Measurements from ENCODE around the gene VEGFA.

The VEGFA gene

GRCh38 chr6:43769526-43770371 is at the start of gene VEGFA:
VEGFA (plus strand) TSS chr6:43770211.
- DNase-seq, result peak; percentile 55

DNA sequence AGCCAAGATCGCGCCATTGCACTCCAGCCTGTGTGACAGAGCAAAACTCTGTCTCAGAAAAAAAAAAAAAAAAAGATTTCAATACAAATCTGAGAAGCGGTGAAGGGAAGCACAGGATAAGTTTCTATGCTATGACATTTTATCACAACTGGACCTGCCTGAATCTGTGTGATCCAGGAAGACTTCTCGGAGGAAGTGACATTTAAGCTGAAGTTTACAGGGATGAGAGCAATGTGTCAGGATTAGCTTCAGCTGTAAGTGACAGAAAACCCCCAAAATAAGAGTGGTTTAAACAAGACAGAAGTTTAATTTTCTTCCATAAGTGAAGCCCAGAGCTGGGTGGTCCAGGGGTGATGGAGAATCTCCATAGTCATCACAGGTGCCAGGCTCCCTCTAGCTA is 49.0 kb upstream of the VEGFA start:
- no peak for DNase-seq

DNA sequence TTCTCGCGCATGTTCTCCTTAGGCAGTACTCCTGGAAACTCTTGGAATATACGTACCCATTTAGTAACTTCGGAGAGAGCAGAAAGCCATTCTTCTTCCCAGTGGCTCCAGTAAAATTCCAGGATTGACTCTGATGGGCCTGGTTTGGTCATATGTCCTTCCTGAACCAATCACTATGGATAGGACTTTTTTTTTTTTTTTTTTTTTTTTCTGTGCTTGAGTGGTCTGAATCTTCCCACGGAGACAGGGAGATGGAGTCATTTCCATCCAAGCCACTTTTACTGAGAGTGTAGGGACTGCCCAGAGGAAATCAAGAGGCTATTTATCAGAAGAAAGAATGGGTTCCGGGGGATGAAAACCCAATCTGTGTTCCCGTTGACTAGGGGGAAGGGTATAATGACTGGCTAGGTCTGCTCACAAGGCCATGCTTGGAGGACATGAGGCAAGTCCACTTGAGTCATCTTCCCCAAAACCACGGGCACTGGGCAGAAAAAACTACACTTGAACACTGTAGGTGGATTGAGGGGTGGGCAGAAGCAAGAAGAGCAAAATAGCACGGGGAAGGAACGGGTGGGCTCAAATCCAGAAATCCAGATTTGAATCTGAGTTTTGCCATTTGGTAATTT is 47.0 kb upstream of the VEGFA start:
- DNase-seq, result no peak

- DNase-seq, result no peak
Observed at GRCh38 chr6:43723737-43724295, 46.2 kb upstream of the VEGFA start.

DNA sequence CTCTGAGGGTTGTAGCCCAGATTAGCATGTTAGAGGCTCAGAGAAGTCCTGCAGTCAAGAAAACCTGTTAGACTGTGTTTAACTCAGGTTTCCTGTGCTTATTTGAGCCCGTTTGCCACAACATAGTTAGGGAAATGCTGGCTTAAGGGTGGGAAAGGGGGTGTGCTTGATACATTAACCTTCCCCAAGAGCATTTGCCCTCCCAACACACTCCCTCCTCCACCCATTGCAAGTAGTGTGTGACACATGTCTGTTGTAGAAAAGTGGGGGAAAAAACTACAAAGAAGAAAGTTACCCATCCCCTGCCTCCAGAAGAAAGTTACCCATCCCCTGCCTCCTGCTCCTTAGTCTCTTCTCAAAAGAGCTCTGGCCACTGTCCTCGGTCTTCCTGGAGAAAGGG is 45.7 kb upstream of the VEGFA start:
- no peak for DNase-seq

GRCh38 chr6:43724914-43725642 is 44.9 kb upstream of the VEGFA start:
- DNase-seq, result peak; percentile 59

DNA sequence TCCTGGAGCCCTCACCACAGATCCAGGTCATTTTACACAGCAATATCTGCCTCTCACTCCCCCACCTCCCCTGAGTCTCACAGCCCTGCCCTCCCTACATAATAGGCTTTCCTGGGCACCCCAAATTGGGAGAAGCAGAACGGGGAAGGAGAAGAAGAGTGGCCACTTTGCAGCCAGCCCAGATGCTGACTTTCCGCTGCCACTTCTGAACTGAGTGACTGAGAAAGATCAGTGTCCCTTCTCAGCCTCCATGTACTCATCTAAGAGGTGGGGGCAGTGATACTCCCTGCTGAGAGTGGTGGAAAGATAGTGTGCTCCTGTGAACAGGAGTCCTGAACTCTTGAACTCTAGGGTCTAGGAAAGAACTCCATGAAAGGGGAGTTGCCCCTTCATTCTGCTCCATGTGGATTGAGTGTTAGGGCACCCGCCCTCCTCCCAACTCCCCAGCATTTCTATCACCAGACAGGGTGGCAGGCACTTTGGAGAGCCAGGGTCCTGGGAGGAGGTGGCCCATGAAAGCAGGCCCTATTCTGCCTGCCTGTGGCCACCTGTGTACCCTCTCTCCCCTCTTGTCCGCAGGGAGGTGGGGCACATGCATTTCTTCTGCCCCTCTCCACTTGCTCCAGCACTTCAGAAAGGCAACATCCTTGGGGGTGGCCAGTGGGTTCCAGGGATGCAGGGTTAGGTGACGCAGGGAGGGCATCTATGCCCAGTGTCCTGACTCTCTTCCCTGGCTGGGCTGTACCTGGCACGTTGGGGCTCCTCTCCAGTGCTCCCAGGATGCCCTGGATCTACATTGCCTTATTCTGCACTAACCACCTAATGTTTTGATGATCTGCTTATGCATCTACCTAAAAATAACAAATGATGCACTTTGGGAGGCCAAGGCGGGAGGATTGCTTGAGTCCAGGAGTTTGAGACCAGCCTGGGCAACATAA is 44.1 kb upstream of the VEGFA start:
- DNase-seq, result no peak

GRCh38 chr6:43727634-43728033 is 42.4 kb upstream of the VEGFA start:
- no peak for DNase-seq

GRCh38 chr6:43728586-43728985 is 41.4 kb upstream of the VEGFA start:
- no peak for DNase-seq

DNA sequence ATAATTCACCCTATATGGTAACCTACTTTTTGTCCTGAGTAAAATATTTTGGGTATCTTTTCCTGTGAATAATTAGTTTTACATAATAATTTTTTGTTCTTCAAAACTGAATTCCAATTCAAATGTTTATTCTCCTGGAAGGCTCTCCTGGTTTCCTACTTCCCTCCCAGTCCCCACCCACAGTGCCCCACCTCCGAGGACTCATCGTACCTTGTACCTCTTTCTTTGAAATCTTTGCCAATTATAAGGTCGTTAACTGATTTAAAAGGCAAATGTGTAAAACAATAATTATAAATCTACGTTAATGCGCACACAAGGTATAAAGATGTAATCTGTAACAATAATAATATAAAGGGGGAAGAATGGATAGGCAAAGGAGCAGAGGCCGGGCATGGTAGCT is 40.5 kb upstream of the VEGFA start:
- no peak for DNase-seq

GRCh38 chr6:43730634-43731033 is 39.4 kb upstream of the VEGFA start:
- no peak for DNase-seq

DNA sequence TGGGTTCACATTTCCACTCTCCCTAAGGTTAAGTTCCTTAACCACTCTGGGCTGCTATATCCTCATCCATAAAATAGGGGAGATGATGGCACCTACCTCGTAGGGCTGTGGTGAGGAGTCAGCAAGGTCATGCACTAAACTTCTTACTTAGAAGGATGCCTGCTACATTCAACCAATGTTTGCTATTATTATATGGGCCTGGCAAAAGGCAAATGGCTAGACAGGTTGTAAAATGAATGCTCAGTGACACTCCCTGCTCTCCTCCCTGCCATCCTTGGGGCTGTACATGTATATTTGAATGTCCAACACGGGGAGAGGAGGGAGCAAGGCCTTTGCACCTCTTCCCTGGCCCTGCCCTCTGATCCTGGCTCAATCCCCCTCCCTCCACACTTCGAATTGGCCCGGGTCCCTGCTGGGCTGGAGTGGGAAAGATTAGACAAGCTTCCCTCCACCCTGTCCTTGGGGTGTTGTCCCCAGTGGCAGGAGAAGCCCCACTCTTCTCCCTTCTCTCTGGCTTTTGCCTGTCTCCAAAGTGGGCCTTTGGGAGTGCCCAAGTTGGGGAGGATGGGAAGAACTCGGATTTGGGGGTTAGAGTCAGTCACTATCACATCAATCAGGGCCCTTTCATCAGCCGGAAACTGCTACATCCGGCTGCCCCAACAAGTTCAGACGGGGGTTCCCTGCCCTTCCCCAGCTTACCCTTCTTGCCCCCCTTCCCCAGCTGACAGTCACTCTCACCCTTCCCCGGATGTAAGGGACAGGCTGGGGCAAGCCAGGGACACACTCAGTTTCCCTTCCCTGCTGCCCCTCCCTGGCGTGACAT is 36.3 kb upstream of the VEGFA start:
- no peak for DNase-seq

DNA sequence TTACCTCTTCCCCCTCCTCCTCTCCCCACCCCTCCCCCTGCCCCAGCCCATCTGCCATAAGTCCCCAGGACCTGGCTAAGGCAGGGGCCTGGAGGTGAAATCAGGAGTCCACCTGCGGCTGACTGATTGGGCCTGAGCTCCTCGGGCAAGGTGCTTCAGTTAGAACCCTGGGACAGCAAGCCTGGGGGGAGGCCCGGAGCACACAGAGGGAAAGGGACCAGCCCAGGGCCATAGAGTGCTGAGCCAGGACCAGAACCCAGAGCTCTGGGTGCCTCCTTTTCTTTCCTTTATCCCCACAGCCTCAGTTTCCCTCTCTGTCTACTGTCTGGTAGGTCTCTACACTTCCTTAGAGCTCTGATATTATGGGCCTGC is 35.7 kb upstream of the VEGFA start:
- no peak for DNase-seq

- DNase-seq, result no peak
Observed at GRCh38 chr6:43735642-43736199, 34.3 kb upstream of the VEGFA start.

GRCh38 chr6:43736211-43736786 is 33.7 kb upstream of the VEGFA start:
- no peak for DNase-seq

GRCh38 chr6:43736844-43737243 is 33.2 kb upstream of the VEGFA start:
- DNase-seq, result no peak

DNA sequence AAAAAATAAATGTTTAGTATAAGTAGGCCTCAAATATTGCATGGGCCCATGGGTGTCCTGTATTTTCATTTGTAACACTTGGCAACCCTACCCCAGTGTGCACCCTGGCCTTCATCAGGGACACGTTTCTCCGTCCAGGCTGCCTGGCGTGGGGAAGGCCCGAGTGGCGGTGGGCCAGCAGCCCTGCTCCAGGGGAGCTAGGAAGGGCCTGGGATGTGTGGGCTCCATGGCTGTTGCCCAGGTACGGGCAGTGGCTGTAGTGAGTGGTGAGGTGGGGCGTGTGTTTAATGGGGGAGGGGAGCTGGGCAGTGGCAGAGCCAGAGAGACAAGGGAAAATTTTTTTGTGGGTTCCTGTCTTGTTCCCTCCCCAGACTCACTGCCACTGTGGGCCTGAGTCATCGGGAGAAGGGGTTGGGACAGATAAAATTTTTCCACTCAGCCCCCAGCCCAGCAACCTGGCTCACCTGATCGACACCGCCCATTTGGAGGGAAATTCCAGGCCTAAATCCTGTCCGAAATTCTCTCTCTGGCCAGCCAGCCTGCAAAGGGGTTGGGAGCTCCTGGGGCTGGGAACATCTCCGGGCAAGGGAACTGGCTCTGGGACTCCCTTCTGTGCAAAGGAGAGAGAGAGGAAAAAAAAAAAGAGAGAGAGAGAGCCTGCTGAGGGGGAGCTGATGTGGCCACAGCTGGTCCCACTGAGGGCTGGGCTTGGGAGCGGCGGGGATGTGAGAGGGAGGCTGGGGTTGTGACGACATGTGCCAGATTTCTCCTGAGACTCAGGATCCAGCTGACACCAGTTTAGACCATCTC is 32.5 kb upstream of the VEGFA start:
- DNase-seq, result no peak

DNA sequence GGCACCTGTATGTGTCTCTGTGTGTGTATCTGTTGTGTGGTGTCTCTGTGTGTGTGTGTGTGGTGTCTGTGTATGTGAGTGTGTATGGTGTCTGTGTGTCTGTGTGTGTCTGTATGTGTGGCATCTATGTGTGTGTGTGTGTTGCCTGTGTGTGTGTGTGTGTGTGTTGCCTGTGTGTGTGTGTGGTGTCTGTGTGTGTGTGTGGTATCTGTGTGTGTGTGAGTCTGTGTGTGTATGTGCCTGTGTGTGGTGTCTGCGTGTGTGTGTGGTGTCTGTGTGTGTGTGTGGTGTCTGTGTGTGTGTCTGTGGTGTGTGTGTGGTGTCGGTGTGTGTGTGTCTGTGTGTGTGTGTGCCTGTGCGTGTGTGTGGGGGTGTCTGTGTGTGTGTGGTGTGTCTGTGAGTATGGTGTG is 31.7 kb upstream of the VEGFA start:
- DNase-seq, result no peak

DNA sequence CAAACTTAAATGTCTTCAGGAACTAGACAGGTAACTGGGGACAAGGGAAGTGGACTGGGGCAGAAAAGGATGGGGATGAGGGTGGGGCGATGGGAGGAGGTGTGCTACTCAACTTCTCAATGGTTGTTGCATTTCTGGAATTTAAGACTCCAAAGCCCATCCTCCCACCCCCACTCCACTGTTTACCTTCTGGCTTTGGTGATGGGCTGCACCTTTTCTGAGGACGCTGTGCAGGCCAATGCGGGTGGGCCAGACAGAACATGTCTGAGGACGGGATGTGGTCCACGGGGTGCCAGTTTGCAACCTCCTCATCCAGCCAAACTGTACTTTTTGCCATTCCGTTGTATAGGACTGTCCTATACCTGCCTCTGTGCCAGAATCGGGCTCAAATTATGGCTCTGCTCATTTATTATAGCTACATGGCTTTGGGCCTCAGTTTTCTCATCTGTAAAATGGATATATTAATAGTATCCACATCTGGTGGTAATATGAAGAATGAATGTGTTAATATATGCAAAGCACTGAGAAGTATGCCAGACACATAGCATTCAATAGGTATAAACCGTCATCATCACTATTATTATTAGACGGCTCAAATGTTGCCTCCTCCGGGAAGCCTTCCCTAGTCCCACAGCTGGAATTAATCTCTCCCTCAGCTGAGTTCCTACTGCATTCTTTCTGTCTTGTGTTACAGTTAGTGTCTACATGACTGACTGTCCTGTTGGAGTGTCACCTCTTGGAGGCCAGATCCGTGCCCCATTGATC is 31.0 kb upstream of the VEGFA start:
- DNase-seq, result no peak

All from NCI-H1436 treated with DMSO at 0.1 percent for 48 hours (cell line).